ENCODE results near the gene UBC.
"Not testable (repeated sequence)": the region's sequence is repeated elsewhere in the genome, so short reads cannot be mapped to it uniquely, and the experiment has no call there.

The UBC gene

GRCh38 chr12:124915239-124916236, 1.1 kb upstream of the UBC start:
- no peak for DNase-seq (ENCODE audit: low spot score)

GRCh38 chr12:124913474-124914391, 717 bp downstream of the UBC start:
- peak; percentile 54 for DNase-seq (ENCODE audit: low spot score)

GRCh38 chr12:124912529-124913287, 1.7 kb downstream of the UBC start:
- not testable (repeated sequence) for DNase-seq (ENCODE audit: low spot score)

GRCh38 chr12:124911521-124911920, 2.9 kb downstream of the UBC start:
- DNase-seq (ENCODE audit: low spot score): not testable (repeated sequence)

- no peak for DNase-seq (ENCODE audit: low spot score)
Observed at GRCh38 chr12:124910561-124911478, 3.6 kb downstream of the UBC start.

- no peak for DNase-seq (ENCODE audit: low spot score)
Observed at GRCh38 chr12:124909831-124910560, 4.5 kb downstream of the UBC start.

- peak; percentile 82 for DNase-seq (ENCODE audit: low spot score)
Observed at GRCh38 chr12:124906606-124907261, 7.7 kb downstream of the UBC start.

- peak; percentile 59 for DNase-seq (ENCODE audit: low spot score)
Observed at GRCh38 chr12:124904306-124905098, 9.9 kb downstream of the UBC start.

GRCh38 chr12:124902916-124903315, 11.5 kb downstream of the UBC start:
- DNase-seq (ENCODE audit: low spot score): no peak

GRCh38 chr12:124901003-124901402, 13.4 kb downstream of the UBC start:
- DNase-seq (ENCODE audit: low spot score): no peak

- DNase-seq (ENCODE audit: low spot score): not testable (repeated sequence)
Observed at GRCh38 chr12:124900345-124900795, 14.1 kb downstream of the UBC start.

- no peak for DNase-seq (ENCODE audit: low spot score)
Observed at GRCh38 chr12:124898923-124899294, 15.5 kb downstream of the UBC start.

GRCh38 chr12:124898200-124898922, 16.1 kb downstream of the UBC start:
- peak; percentile 74 for DNase-seq (ENCODE audit: low spot score)

GRCh38 chr12:124896461-124896860, 18.0 kb downstream of the UBC start:
- DNase-seq (ENCODE audit: low spot score): no peak

- DNase-seq (ENCODE audit: low spot score): no peak
Observed at GRCh38 chr12:124893792-124894516, 20.5 kb downstream of the UBC start.

- no peak for DNase-seq (ENCODE audit: low spot score)
Observed at GRCh38 chr12:124888260-124888659, 26.2 kb downstream of the UBC start.

- not testable (repeated sequence) for DNase-seq (ENCODE audit: low spot score)
Observed at GRCh38 chr12:124887766-124888165, 26.7 kb downstream of the UBC start.

All from iPS-NIHi11 (cell line).